Thyroid gland (tissue), 4 donors: ENCODE data around the gene ZNF341.

ENCODE experiments used
- POLR2A ChIP-seq, 2 donors: fragments of 450-650 bp; IDR thresholded peaks; one replicate each; pipeline ENCODE4 v1.6.1; 2017; ENCODE audit warnings: antibody characterized with exemption in 2 of 2, mild to moderate bottlenecking in 2 of 2, moderate library complexity in 1 of 2
- TF ChIP-seq, protein P1 (sequence below), 6 experiments: fragments of 200-600 bp in 3 of 6; fragments of 450-650 bp in 3 of 6; sonication (generic) in 3 of 6; IDR thresholded peaks; one replicate each; pipeline ENCODE4 v1.5.1; 2016 to 2019; ENCODE audit warnings: antibody characterized with exemption in 6 of 6, mild to moderate bottlenecking in 2 of 6, inconsistent platforms in 1 of 6, moderate library complexity in 1 of 6

DNA sequence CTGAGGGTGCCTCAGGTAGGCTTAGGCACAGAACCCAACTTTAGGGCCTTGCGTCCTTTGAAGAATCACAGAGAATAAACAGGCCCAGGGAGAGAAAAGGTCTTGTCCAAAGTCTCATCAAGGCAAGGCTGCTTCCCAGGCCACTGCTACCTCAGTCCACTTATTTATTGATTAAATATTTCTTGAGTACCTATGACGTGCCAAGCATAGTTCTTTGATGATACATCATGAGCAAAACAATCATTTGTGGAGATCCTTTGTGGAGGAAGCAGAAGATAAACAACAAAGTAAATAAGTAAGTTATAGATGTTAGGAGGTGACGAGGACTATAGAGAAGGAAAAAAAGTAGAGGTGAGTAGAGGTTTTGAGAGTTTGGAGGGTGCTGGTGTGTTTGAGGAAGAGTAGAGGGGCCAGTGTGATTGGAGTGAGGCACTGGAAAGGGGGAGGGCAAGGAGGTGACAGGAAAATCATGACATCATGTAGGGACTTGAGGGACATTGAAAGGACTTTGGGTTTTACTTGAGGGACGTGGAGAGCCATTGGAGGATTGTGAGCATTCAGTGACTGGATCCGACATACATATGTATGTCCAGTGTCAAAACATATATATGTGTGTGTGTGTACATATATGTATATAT lies 65.2 kb downstream of the ZNF341 start:
- TF ChIP-seq, protein P1, sequence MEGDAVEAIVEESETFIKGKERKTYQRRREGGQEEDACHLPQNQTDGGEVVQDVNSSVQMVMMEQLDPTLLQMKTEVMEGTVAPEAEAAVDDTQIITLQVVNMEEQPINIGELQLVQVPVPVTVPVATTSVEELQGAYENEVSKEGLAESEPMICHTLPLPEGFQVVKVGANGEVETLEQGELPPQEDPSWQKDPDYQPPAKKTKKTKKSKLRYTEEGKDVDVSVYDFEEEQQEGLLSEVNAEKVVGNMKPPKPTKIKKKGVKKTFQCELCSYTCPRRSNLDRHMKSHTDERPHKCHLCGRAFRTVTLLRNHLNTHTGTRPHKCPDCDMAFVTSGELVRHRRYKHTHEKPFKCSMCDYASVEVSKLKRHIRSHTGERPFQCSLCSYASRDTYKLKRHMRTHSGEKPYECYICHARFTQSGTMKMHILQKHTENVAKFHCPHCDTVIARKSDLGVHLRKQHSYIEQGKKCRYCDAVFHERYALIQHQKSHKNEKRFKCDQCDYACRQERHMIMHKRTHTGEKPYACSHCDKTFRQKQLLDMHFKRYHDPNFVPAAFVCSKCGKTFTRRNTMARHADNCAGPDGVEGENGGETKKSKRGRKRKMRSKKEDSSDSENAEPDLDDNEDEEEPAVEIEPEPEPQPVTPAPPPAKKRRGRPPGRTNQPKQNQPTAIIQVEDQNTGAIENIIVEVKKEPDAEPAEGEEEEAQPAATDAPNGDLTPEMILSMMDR (IDR thresholded peaks at IDR 0.05) = no peak
- no peak for TF ChIP-seq POLR2A (IDR thresholded peaks at IDR 0.05)
